AG09309 (cell line): ENCODE measurements around the gene WIPF3.

Experiments used
- DNase-seq: peaks from one replicate; pipeline ENCODE4 v3.0.0-alpha.2; 2010; ENCODE audit warnings: low read depth
- H3K4me3 ChIP-seq: 2 replicates; pipeline ENCODE4 v1.5.1; 2011; ENCODE audit warnings: mild to moderate bottlenecking, low read depth, low read length, moderate library complexity; ENCODE audit not compliant: control insufficient read depth
- CTCF ChIP-seq: IDR thresholded peaks from 2 replicates; pipeline ENCODE4 v1.5.1; 2011; ENCODE audit warnings: mild to moderate bottlenecking, low read depth, low read length, inconsistent platforms; ENCODE audit not compliant: insufficient read depth, control insufficient read depth; ENCODE audit errors: missing control alignments

The WIPF3 gene

GRCh38 chr7:29921404-29922010 is 115.2 kb downstream of the WIPF3 start:
- DNase-seq: peak; percentile 11
- peak; percentile 92 for TF ChIP-seq CTCF
- no peak overlapping the region for H3K4me3 ChIP-seq

- no peak for TF ChIP-seq CTCF
- no peak for DNase-seq
- H3K4me3 ChIP-seq: no peak overlapping the region
These were observed 116.8 kb downstream of the WIPF3 start for GRCh38 chr7:29922921-29923700.

GRCh38 chr7:29924006-29924405 is 117.7 kb downstream of the WIPF3 start:
- TF ChIP-seq CTCF: no peak
- no peak for DNase-seq
- H3K4me3 ChIP-seq: no peak overlapping the region

- no peak overlapping the region for H3K4me3 ChIP-seq
- no peak for TF ChIP-seq CTCF
- no peak for DNase-seq
These were observed 118.4 kb downstream of the WIPF3 start for GRCh38 chr7:29924684-29925083.

- TF ChIP-seq CTCF: no peak
- no peak overlapping the region for H3K4me3 ChIP-seq
These were observed 119.9 kb downstream of the WIPF3 start for GRCh38 chr7:29926216-29926615.

GRCh38 chr7:29926741-29927140 is 120.4 kb downstream of the WIPF3 start:
- H3K4me3 ChIP-seq: no peak overlapping the region
- no peak for TF ChIP-seq CTCF
- DNase-seq: no peak

More at GRCh38 chr7:29926216-29926615, 119.9 kb downstream of the WIPF3 start:
- DNase-seq: no peak
